PFSK-1 (cell line): ENCODE data around the gene RAPGEF3.

Experiments
- FOXP2 ChIP-seq: optimal IDR thresholded peaks from 2 replicates; pipeline ENCODE3; 2011; ENCODE audit warnings: borderline replicate concordance, control low read depth, inconsistent platforms; ENCODE audit not compliant: insufficient read depth; ENCODE audit errors: extremely low read length, extremely low read depth
- POLR2AphosphoS5 ChIP-seq: IDR thresholded peaks from 2 replicates; pipeline ENCODE4 v1.6.1; 2012; ENCODE audit warnings: low read depth, mild to moderate bottlenecking, control low read depth, low read length, moderate library complexity
- SIN3A ChIP-seq: IDR thresholded peaks from 2 replicates; pipeline ENCODE4 v1.6.1; 2012; ENCODE audit warnings: mild to moderate bottlenecking, low read length, moderate library complexity, borderline replicate concordance; ENCODE audit not compliant: insufficient read depth
- TAF1 ChIP-seq: IDR thresholded peaks from 2 replicates; pipeline ENCODE4 v1.6.1; 2012; ENCODE audit warnings: low read length, control low read depth, borderline replicate concordance; ENCODE audit not compliant: insufficient read depth
- TF ChIP-seq, protein P1 (sequence below), 2 experiments: IDR thresholded peaks; 2 replicates each; pipeline versions ENCODE4 v1.6.1 to v1.8.0; 2011 to 2012; ENCODE audit warnings: low read depth in 2 of 2, low read length in 2 of 2, control low read depth in 1 of 2, inconsistent platforms in 1 of 2, mild to moderate bottlenecking in 1 of 2, moderate library complexity in 1 of 2; ENCODE audit not compliant: insufficient read depth in 1 of 2

DNA sequence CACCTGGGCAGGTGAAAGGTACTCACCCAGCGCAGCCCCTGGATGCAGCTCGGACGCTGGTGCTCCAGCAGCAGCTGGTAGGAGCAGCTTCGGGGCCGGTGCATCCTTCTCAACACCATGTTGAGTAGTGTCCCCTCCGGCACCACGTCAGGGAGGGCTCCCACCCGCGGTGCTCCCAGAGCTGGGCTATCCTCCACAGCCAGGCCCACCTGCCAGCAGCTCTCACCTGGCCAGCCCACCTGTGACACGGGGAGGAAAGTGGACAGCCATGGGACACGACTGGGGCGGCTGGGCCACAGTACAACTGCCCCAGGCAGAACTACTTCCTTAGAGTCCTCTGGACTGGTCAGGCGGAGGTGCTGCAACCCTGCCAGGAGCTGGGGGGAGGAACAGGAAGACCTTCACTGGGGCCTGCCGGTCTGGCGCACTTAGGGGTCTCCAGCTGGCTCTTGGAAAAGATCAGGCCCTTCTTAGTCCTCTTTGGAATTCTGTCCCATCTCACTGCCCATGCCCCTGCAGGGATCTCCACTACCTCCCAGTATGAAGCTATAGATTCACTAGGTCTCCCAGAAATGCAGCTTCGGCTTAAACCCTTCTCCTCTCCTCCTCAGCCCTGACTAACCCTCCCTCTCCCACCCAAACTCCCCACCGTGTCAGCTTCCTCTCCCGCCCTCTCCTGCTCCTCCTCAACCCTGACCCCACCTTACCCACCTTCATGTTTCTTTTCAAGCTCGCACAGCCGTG lies 668 bp downstream of the RAPGEF3 start:
- TF ChIP-seq SIN3A (no peak), FOXP2 (no peak), TAF1 (no peak), POLR2AphosphoS5 (no peak)
- TF ChIP-seq, protein P1, sequence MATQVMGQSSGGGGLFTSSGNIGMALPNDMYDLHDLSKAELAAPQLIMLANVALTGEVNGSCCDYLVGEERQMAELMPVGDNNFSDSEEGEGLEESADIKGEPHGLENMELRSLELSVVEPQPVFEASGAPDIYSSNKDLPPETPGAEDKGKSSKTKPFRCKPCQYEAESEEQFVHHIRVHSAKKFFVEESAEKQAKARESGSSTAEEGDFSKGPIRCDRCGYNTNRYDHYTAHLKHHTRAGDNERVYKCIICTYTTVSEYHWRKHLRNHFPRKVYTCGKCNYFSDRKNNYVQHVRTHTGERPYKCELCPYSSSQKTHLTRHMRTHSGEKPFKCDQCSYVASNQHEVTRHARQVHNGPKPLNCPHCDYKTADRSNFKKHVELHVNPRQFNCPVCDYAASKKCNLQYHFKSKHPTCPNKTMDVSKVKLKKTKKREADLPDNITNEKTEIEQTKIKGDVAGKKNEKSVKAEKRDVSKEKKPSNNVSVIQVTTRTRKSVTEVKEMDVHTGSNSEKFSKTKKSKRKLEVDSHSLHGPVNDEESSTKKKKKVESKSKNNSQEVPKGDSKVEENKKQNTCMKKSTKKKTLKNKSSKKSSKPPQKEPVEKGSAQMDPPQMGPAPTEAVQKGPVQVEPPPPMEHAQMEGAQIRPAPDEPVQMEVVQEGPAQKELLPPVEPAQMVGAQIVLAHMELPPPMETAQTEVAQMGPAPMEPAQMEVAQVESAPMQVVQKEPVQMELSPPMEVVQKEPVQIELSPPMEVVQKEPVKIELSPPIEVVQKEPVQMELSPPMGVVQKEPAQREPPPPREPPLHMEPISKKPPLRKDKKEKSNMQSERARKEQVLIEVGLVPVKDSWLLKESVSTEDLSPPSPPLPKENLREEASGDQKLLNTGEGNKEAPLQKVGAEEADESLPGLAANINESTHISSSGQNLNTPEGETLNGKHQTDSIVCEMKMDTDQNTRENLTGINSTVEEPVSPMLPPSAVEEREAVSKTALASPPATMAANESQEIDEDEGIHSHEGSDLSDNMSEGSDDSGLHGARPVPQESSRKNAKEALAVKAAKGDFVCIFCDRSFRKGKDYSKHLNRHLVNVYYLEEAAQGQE (IDR thresholded peaks at IDR 0.05; ENCODE audit: insufficient read depth in 1 of 2, low read depth in 2 of 2, low read length in 2 of 2): no peak
